Pancreas (tissue), 10 donors: ENCODE measurements around the gene WDR70. TPM values are rescaled to one million over a fixed set of nuclear protein-coding genes. Genes with fewer than 3 reads are reported as not detected.
"Not testable (repeated sequence)": the region's sequence is repeated elsewhere in the genome, so short reads cannot be mapped to it uniquely, and the experiment has no call there.

Source experiments
- ATAC-seq, 4 donors: fragments of 200-7000 bp; cut with Tn5 transposase; one replicate each; pipeline versions ENCODE4 v1.8.0 to v1.9.1; 2020; ENCODE audit warnings: mild to moderate bottlenecking in 4 of 4, moderate library complexity in 4 of 4
- DNase-seq, 6 donors: peaks; one replicate each; pipeline ENCODE4 v3.0.0-alpha.2; 2020
- FAIRE-seq: peaks from 2 replicates; lab custom pipeline; 2012; peaks lifted over from hg19 to GRCh38; lab: Jason Lieb, UNC
- H3K27ac ChIP-seq, 4 donors: fragments of 200-600 bp; sonication (generic); 1 replicate in 3 of 4; 2 replicates in 1 of 4; pipeline versions ENCODE4 v1.5.0 to v1.8.0; 2020
- H3K27me3 ChIP-seq, 4 donors: fragments of 200-600 bp; one replicate each; pipeline ENCODE4 v1.8.0; 2021
- H3K36me3 ChIP-seq, 3 donors: fragments of 200-600 bp; sonication (generic) in 1 of 3; one replicate each; pipeline versions ENCODE4 v1.5.0 to v1.8.0; 2020 to 2021
- H3K4me1 ChIP-seq, 3 donors: fragments of 200-600 bp; one replicate each; pipeline ENCODE4 v1.8.0; 2021
- H3K4me3 ChIP-seq, 4 donors: fragments of 200-600 bp; sonication (generic) in 2 of 4; one replicate each; pipeline versions ENCODE4 v1.5.0 to v1.8.0; 2020 to 2021
- H3K9me3 ChIP-seq, 4 donors: fragments of 200-600 bp; one replicate each; pipeline ENCODE4 v1.8.0; 2021
- WGBS, 2 donors: extraction: QIAGEN DNeasy Blood & Tissue Kit; methylation state at CpG; one replicate each; pipeline ENCODE4 v1.1.7; 2013; 5-methylcytosine and 5-hydroxymethylcytosine counted together
- intact Hi-C, 3 donors: fragments of 100-400 bp; cut with DNase I; formaldehyde crosslinking; loops; one replicate each; pipeline versions ENCODE4 v1.11.1 to v1.14.2; 2022
- polyA plus RNA-seq, 2 donors: library from polyadenylated mRNA; stranded (reverse); fragments of 200-250 nt; gene quantifications; one replicate each; pipeline ENCODE4 v1.2.3, GENCODE V29; 2013
- total RNA-seq, 6 donors: library from RNA; stranded (reverse); fragmentation: NEBNext Ultra II Directional in 4 of 6; extraction: Animal tissue kit (Norgen Biotek cat#: 25700) in 4 of 6; gene quantifications; one replicate each; pipeline versions ENCODE4 v1.2.1 to v1.2.4, GENCODE V29; 2021 to 2023
- TF ChIP-seq, protein P1 (sequence below), 4 donors: fragments of 200-600 bp; sonication (generic) in 3 of 4; IDR thresholded peaks; one replicate each; pipeline versions ENCODE4 v1.5.0 to v1.8.0; 2021; ENCODE audit warnings: antibody characterized with exemption in 4 of 4
- donor health status: healthy with polysubstance abuse.
- donor health status: DM: no; HTN: no; CAD: no; lungs with moderate emphysema.
- donor health status: DM: no; HTN: no; CAD: no.
- donor health status: control.
- donor health status: control.
- donor health status: Bipolar disorder and iron deficiency.
- donor health status: DM: yes; HTN: yes; CAD: no.
- donor health status: DM: no; HTN: no; CAD: no.
- donor health status: DM: no; HTN: no; CAD: no.
- donor health status: DM: yes; HTN: yes; CAD: no.

WDR70 gene
- total and polyA plus RNA-seq, 8 donors = 10.7 to 24.3 (median 15.6) TPM

DNA sequence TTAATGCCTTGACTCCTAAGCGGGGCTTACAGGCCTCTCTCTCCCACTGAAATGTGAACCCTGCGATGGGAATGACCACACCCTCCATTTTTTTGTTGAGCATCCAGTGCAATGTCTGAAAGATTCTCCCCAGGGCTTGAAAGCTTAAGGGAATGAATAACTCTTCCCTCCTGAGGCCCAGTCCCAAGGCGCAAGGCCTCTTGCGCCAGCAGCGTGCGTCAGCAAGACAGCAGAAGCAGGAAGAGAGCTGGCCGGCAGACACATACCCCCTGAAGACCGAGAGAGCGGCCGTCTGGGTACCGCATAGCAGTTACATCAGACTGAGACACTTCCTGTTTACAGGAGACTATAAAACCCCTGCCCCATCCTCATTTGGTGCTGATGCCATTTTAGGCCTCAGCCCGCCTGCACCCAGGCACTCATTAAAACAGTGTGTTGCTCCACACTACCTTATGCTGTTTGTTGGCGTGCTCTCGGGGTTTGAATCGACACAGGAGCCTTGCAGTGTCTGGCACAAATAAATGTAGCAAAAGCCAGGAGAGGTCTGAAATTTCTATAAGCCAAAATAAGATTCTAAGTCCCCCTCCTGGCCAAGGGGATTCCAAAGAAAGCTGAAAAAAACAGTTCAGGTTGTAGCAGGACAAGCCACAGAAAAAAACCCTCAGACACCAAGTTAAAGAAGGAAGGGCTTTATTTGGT, 398.5 kb downstream of the WDR70 start:
- no peak overlapping the region for H3K27ac ChIP-seq

DNA sequence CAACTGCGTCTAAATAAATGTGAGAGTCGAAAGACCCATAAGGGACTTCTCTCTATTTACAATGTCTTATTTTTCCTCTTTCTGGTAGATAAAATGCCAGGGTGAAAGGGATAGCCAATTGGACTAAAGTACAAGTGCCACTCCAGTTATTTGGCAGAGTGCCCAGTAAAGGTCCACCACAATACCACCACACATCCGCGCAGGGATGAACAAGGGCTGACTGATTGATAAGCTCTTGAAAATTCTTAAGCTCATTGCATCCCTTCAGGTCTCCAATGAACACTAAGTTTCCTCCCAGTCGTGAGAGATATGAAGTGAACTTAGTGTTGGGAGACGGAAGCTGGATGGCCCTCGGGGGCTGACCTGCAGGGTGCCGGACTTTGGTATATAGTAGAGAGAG, 402.3 kb downstream of the WDR70 start:
- FAIRE-seq = not testable (repeated sequence)

More for the DNA sequence above, 398.5 kb downstream of the WDR70 start:
- no peak overlapping the region for H3K4me3 ChIP-seq
- DNase-seq (no peak), ATAC-seq (no peak), FAIRE-seq (no peak)
- TF ChIP-seq, protein P1, sequence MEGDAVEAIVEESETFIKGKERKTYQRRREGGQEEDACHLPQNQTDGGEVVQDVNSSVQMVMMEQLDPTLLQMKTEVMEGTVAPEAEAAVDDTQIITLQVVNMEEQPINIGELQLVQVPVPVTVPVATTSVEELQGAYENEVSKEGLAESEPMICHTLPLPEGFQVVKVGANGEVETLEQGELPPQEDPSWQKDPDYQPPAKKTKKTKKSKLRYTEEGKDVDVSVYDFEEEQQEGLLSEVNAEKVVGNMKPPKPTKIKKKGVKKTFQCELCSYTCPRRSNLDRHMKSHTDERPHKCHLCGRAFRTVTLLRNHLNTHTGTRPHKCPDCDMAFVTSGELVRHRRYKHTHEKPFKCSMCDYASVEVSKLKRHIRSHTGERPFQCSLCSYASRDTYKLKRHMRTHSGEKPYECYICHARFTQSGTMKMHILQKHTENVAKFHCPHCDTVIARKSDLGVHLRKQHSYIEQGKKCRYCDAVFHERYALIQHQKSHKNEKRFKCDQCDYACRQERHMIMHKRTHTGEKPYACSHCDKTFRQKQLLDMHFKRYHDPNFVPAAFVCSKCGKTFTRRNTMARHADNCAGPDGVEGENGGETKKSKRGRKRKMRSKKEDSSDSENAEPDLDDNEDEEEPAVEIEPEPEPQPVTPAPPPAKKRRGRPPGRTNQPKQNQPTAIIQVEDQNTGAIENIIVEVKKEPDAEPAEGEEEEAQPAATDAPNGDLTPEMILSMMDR (IDR thresholded peaks at IDR 0.05) = no peak
- intact Hi-C loops = no loop called here
- H3K4me1 ChIP-seq = no peaks in the 10 kb centered on the region
- no peaks in the 10 kb centered on the region for H3K27me3 ChIP-seq
- no peaks in the 10 kb centered on the region for H3K9me3 ChIP-seq
- H3K36me3 ChIP-seq = no peaks in the 10 kb centered on the region
- WGBS, 2 donors = 88 to 92% methylated on average over 15 of the region's 15 CpGs

DNA sequence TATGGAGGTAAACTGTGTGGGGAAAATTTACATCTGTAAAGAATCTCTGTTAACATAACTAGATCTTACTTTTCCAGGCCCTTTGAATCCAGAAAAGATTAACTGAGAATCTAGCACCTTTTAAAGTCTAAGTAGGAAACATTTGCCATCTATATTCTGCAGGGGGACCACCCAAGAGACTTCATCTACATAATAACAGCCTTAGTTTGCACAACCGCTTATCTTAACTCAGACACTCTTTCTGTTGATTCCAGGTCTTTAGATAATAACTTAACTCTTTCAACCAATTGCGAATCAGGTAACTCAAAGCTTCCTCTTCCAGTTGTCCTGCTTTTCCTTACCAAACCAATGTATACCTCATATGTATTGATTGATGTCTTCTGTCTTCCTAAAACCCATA, 407.3 kb downstream of the WDR70 start:
- Histone ChIP-seq H3K27ac (no peak overlapping the region), H3K4me3 (no peak overlapping the region), H3K4me1 (no peaks in the 10 kb centered on the region), H3K27me3 (no peaks in the 10 kb centered on the region), H3K36me3 (no peaks in the 10 kb centered on the region), H3K9me3 (no peaks in the 10 kb centered on the region)
- 76 to 79% methylated on average over 2 of the region's 2 CpGs for WGBS, 2 donors
- intact Hi-C loops = no loop called here
- DNase-seq (no peak), ATAC-seq (no peak), FAIRE-seq (no peak)
- TF ChIP-seq, protein P1 (IDR thresholded peaks at IDR 0.05) = no peak

More for the DNA sequence above, 402.3 kb downstream of the WDR70 start:
- H3K36me3 ChIP-seq, DNase-seq, ATAC-seq, H3K4me1 ChIP-seq, H3K4me3 ChIP-seq, intact Hi-C loops, H3K27me3 ChIP-seq, H3K9me3 ChIP-seq, H3K27ac ChIP-seq: not testable (repeated sequence)
- 83% methylated on average over 8 of the region's 8 CpGs for WGBS, 2 donors

DNA sequence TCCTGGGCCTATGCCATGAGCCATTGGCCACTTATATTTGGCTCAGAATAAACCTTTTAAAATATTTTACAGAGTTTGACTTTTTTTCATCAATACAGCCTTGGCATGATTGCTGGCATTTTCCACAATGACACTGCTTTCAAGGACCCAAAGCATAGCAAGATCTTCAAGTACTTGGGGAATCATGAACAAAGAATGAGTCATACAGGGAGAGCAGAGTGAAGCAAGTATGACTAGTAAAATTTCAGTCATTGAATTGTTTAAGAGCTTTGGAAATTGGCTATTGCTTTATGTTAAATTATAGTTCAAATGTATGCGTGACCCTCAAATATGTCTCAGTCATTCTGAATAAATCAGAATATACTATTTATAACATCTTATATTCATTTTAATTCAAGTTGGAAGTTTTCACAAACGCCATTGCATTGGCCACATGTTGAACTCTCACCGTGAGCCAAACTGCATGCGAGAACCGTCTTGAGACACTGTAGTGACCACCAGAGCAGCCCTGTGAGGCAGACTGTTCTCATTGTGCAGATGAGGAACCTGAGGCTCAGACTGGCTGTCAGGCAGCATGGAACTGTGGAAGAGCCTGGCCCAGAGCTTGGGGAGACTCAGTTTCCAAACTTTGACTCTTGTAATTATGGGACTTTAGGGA, 407.9 kb downstream of the WDR70 start:
- no peaks in the 10 kb centered on the region for H3K9me3 ChIP-seq
- ATAC-seq (no peak), DNase-seq (no peak), FAIRE-seq (no peak)
- no peak overlapping the region for H3K27ac ChIP-seq
- no peak overlapping the region for H3K4me3 ChIP-seq
- H3K36me3 ChIP-seq = no peaks in the 10 kb centered on the region
- H3K4me1 ChIP-seq = no peaks in the 10 kb centered on the region
- 82 to 86% methylated on average over 5 of the region's 5 CpGs for WGBS, 2 donors
- TF ChIP-seq, protein P1 (IDR thresholded peaks at IDR 0.05) = no peak
- no peaks in the 10 kb centered on the region for H3K27me3 ChIP-seq
- intact Hi-C loops = no loop called here

DNA sequence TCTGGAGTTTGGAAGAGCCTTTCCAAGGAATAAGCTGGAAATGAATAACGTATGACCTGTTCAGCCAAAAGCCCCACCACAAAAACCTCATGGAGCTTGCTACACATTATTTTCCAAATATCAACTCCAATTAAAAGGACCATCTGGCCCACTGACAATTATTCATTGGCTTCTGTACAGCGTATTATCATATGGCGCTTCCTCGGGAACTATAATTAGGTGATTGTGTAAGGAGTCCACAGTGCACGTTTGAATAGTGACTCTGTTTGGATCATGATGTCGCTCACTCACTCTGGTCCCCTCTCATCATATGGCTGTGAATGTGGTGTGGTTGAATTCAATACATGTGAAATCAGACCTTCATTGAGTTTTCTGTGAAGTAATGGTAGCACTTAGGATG, 408.6 kb downstream of the WDR70 start:
- FAIRE-seq (no peak), DNase-seq (no peak), ATAC-seq (no peak)
- TF ChIP-seq, protein P1 (IDR thresholded peaks at IDR 0.05) = no peak
- Histone ChIP-seq H3K27me3 (no peaks in the 10 kb centered on the region), H3K4me1 (no peaks in the 10 kb centered on the region), H3K4me3 (no peak overlapping the region), H3K36me3 (no peaks in the 10 kb centered on the region), H3K9me3 (no peaks in the 10 kb centered on the region), H3K27ac (no peak overlapping the region)
- intact Hi-C loops = no loop called here
- WGBS, 2 donors = 78 to 85% methylated on average over 6 of the region's 6 CpGs
